22Rv1 (cell line): ENCODE measurements around the gene BCL6.
"Not testable (repeated sequence)": the region's sequence is repeated elsewhere in the genome, so short reads cannot be mapped to it uniquely, and the experiment has no call there.

ENCODE experiments used
- ZFX ChIP-seq: fragments of 450-650 bp; IDR thresholded peaks from 2 replicates; pipeline ENCODE4 v1.6.1; 2017; ENCODE audit warnings: antibody characterized with exemption, borderline replicate concordance
- TF ChIP-seq, protein P1 (sequence below): fragments of 450-650 bp; IDR thresholded peaks from 2 replicates; pipeline ENCODE4 v1.5.1; 2017; ENCODE audit warnings: mild to moderate bottlenecking

- TF ChIP-seq, protein P1, sequence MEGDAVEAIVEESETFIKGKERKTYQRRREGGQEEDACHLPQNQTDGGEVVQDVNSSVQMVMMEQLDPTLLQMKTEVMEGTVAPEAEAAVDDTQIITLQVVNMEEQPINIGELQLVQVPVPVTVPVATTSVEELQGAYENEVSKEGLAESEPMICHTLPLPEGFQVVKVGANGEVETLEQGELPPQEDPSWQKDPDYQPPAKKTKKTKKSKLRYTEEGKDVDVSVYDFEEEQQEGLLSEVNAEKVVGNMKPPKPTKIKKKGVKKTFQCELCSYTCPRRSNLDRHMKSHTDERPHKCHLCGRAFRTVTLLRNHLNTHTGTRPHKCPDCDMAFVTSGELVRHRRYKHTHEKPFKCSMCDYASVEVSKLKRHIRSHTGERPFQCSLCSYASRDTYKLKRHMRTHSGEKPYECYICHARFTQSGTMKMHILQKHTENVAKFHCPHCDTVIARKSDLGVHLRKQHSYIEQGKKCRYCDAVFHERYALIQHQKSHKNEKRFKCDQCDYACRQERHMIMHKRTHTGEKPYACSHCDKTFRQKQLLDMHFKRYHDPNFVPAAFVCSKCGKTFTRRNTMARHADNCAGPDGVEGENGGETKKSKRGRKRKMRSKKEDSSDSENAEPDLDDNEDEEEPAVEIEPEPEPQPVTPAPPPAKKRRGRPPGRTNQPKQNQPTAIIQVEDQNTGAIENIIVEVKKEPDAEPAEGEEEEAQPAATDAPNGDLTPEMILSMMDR, result not testable (repeated sequence)
- TF ChIP-seq ZFX, result not testable (repeated sequence)
Measured at GRCh38 chr3:187681756-187682155, 63.5 kb downstream of the BCL6 start.
